Neural cell (in vitro differentiated cells): ENCODE data around the gene KAT2A. TPM values are rescaled to one million over a fixed set of nuclear protein-coding genes. Genes with fewer than 3 reads are reported as not detected.

ENCODE experiments used
- H2AFZ ChIP-seq: fragments of 200-600, 300-800 bp; sonication (generic), shearing (Covaris generic); 2 replicates; pipeline ENCODE4 v1.6.0; 2014; ENCODE audit warnings: low read depth, mild to moderate bottlenecking, antibody characterized with exemption, low read length, moderate library complexity
- H3F3A ChIP-seq: fragments of 200-600 bp; shearing (Covaris generic); 2 replicates; pipeline ENCODE4 v1.6.1; 2016; ENCODE audit warnings: mild to moderate bottlenecking, moderate library complexity, mixed read lengths, antibody characterized with exemption, low read length; ENCODE audit not compliant: insufficient read depth, poor library complexity, severe bottlenecking
- H3K27ac ChIP-seq: fragments of 200-600, 300-800 bp; sonication (generic), shearing (Covaris generic); 2 replicates; pipeline ENCODE4 v1.5.1; 2014; ENCODE audit warnings: mild to moderate bottlenecking, low read length, moderate library complexity
- H3K27me3 ChIP-seq: fragments of 300-800, 200-600 bp; sonication (generic), shearing (Covaris generic); 2 replicates; pipeline ENCODE4 v1.6.0; 2014; ENCODE audit warnings: mild to moderate bottlenecking, low read depth, low read length, moderate library complexity; ENCODE audit not compliant: insufficient read depth
- H3K36me3 ChIP-seq: fragments of 300-800, 200-600 bp; sonication (generic), shearing (Covaris generic); 2 replicates; pipeline ENCODE4 v1.5.1; 2014; ENCODE audit warnings: mild to moderate bottlenecking, antibody characterized with exemption, low read length, moderate library complexity; ENCODE audit not compliant: insufficient read depth
- H3K4me2 ChIP-seq: fragments of 300-800, 200-600 bp; sonication (generic), shearing (Covaris generic); 2 replicates; pipeline ENCODE4 v1.6.0; 2014; ENCODE audit warnings: mild to moderate bottlenecking, low read length
- H3K4me3 ChIP-seq: fragments of 300-800, 200-600 bp; sonication (generic), shearing (Covaris generic); 2 replicates; pipeline ENCODE4 v1.5.1; 2014; ENCODE audit warnings: mild to moderate bottlenecking, low read length, moderate library complexity
- H3K79me2 ChIP-seq: fragments of 200-600 bp; shearing (Covaris generic); replicated peaks from 2 replicates; pipeline ENCODE4 v1.6.0; 2014; ENCODE audit warnings: mild to moderate bottlenecking, low read length, moderate library complexity; ENCODE audit not compliant: insufficient read depth
- H3K9ac ChIP-seq: fragments of 300-800, 200-600 bp; sonication (generic), shearing (Covaris generic); 2 replicates; pipeline ENCODE4 v1.6.1; 2016; ENCODE audit warnings: mild to moderate bottlenecking, low read length, mixed read lengths
- H3K9me2 ChIP-seq: fragments of 200-600 bp; shearing (Covaris generic); 2 replicates; pipeline ENCODE4 v1.6.1; 2016; ENCODE audit warnings: mild to moderate bottlenecking, low read length, mixed read lengths; ENCODE audit not compliant: insufficient read depth
- H3K9me3 ChIP-seq: fragments of 200-600, 300-800 bp; sonication (generic), shearing (Covaris generic); 2 replicates; pipeline ENCODE4 v1.6.1; 2016; ENCODE audit warnings: mild to moderate bottlenecking, mixed run types, low read length, moderate library complexity, mixed read lengths
- H4K20me1 ChIP-seq: fragments of 200-600 bp; shearing (Covaris generic); 2 replicates; pipeline ENCODE4 v1.6.1; 2016; ENCODE audit warnings: mild to moderate bottlenecking, mixed run types; ENCODE audit not compliant: insufficient read depth
- CTCF ChIP-seq: fragments of 450-650 bp; IDR thresholded peaks from 2 replicates; pipeline ENCODE4 v1.5.1; 2014; ENCODE audit warnings: antibody characterized with exemption, mild to moderate bottlenecking, moderate library complexity; ENCODE audit not compliant: poor library complexity, severe bottlenecking
- EP300 ChIP-seq: fragments of 450-650 bp; conservative IDR thresholded peaks from 2 replicates; pipeline ENCODE4 v1.6.1; 2014; ENCODE audit warnings: antibody characterized with exemption, mild to moderate bottlenecking, moderate library complexity; ENCODE audit not compliant: poor library complexity, severe bottlenecking
- EZH2 ChIP-seq: fragments of 200-600, 300-800 bp; shearing (Covaris generic), sonication (generic); IDR thresholded peaks from 2 replicates; pipeline ENCODE4 v1.6.1; 2014; ENCODE audit warnings: antibody characterized with exemption, low read length, borderline replicate concordance, mild to moderate bottlenecking; ENCODE audit not compliant: insufficient read depth, poor library complexity, severe bottlenecking
- MXI1 ChIP-seq: fragments of 450-650 bp; conservative IDR thresholded peaks from 2 replicates; pipeline ENCODE4 v1.6.1; 2014; ENCODE audit warnings: antibody characterized with exemption, mild to moderate bottlenecking; ENCODE audit not compliant: poor library complexity, severe bottlenecking
- POLR2AphosphoS5 ChIP-seq: IDR thresholded peaks from 2 replicates; pipeline ENCODE4 v1.6.1; 2012
- RAD21 ChIP-seq: fragments of 450-650 bp; conservative IDR thresholded peaks from 2 replicates; pipeline ENCODE4 v1.6.1; 2014; ENCODE audit warnings: antibody characterized with exemption, mild to moderate bottlenecking, moderate library complexity
- REST ChIP-seq: IDR thresholded peaks from 2 replicates; pipeline ENCODE4 v1.6.1; 2012; ENCODE audit warnings: borderline replicate concordance
- SMC3 ChIP-seq: fragments of 450-650 bp; conservative IDR thresholded peaks from 2 replicates; pipeline ENCODE4 v1.6.1; 2014; ENCODE audit warnings: antibody characterized with exemption, mild to moderate bottlenecking, moderate library complexity; ENCODE audit not compliant: poor library complexity
- TAF1 ChIP-seq: IDR thresholded peaks from 2 replicates; pipeline ENCODE4 v1.6.1; 2012; ENCODE audit warnings: low read depth
- polyA plus RNA-seq: library from polyadenylated mRNA; depleted of rRNA; stranded (reverse); fragments of >200 nt; gene quantifications from 2 replicates; pipeline ENCODE4 v1.2.3, GENCODE V29; 2014

The KAT2A gene
- polyA plus RNA-seq, 1 donor from 2014 or later = 39.9 TPM

- Histone ChIP-seq H4K20me1 (no peaks in the 10 kb centered on the region), H3K4me2 (no peak overlapping the region), H3K4me3 (no peak overlapping the region), H2AFZ (no peak overlapping the region), H3K36me3 (no peaks in the 10 kb centered on the region), H3K9ac (no peak overlapping the region), H3F3A (no peaks in the 10 kb centered on the region), H3K27me3 (no peaks in the 10 kb centered on the region), H3K79me2 (no peaks in the 10 kb centered on the region), H3K9me2 (no peaks in the 10 kb centered on the region), H3K9me3 (no peaks in the 10 kb centered on the region), H3K27ac (no peak overlapping the region)
- TF ChIP-seq POLR2AphosphoS5 (no peak), EZH2 (no peak), CTCF (peak; percentile 91), MXI1 (no peak), TAF1 (no peak), SMC3 (peak; percentile 92), EP300 (no peak), RAD21 (peak; percentile 90), REST (no peak)
These were observed 4.3 kb downstream of the KAT2A start for GRCh38 chr17:42116705-42117396.

GRCh38 chr17:42114118-42114517, 7.0 kb downstream of the KAT2A start:
- H3F3A ChIP-seq = no peaks in the 10 kb centered on the region
- no peak overlapping the region for H3K4me3 ChIP-seq
- no peak overlapping the region for H3K4me2 ChIP-seq
- no peak for TF ChIP-seq EZH2
- TF ChIP-seq SMC3 = no peak
- TF ChIP-seq EP300 = no peak
- no peak for TF ChIP-seq CTCF
- no peak for TF ChIP-seq MXI1
- TF ChIP-seq RAD21 = no peak
- no peak for TF ChIP-seq TAF1
- no peak for TF ChIP-seq POLR2AphosphoS5
- H4K20me1 ChIP-seq = no peaks in the 10 kb centered on the region
- no peak overlapping the region for H3K27ac ChIP-seq
- H3K9me3 ChIP-seq = no peaks in the 10 kb centered on the region
- no peaks in the 10 kb centered on the region for H3K27me3 ChIP-seq
- H2AFZ ChIP-seq = no peak overlapping the region
- H3K79me2 ChIP-seq = no peaks in the 10 kb centered on the region
- H3K9me2 ChIP-seq = no peaks in the 10 kb centered on the region
- H3K36me3 ChIP-seq = no peaks in the 10 kb centered on the region
- no peak overlapping the region for H3K9ac ChIP-seq
